Endothelial cell of umbilical vein (primary cell): Measurements from ENCODE around the gene FBXO34. TPM values are rescaled to one million over a fixed set of nuclear protein-coding genes. Genes with fewer than 3 reads are reported as not detected.

Source experiments
- BruUV-seq: library from RNA; stranded (reverse); fragments of 400-500 nt; replicated peaks from 2 replicates; lab custom pipeline; 2021; lab: Mats Ljungman, UMichigan
- CTCF ChIA-PET: fragments of 300-600, 350-600 bp; sonication (Branson Sonifier 250); formaldehyde crosslinking; loops from one replicate; lab custom pipeline; 2021; ENCODE audit warnings: antibody characterized with exemption, inconsistent platforms; lab: Charles Lee
- POLR2A ChIA-PET: fragments of 300-600, 350-600 bp; sonication (Branson Sonifier 250); formaldehyde crosslinking; loops from one replicate; lab custom pipeline; 2021; ENCODE audit warnings: antibody characterized with exemption, inconsistent platforms; lab: Charles Lee
- DNase-seq: peaks from one replicate; pipeline ENCODE4 v3.0.0-alpha.2; 2011; ENCODE audit warnings: low read depth, low spot score
- FAIRE-seq: peaks from 2 replicates; lab custom pipeline; 2011; peaks lifted over from hg19 to GRCh38; lab: Jason Lieb, UNC
- H2AFZ ChIP-seq: 2 replicates; pipeline ENCODE4 v1.6.0; 2012; ENCODE audit warnings: low read depth, low read length, control low read depth, inconsistent platforms
- H3K27ac ChIP-seq: 2 replicates; pipeline ENCODE4 v1.5.1; 2011; ENCODE audit warnings: low read depth, mild to moderate bottlenecking, control low read depth, low read length, moderate library complexity; ENCODE audit not compliant: insufficient read depth
- H3K27me3 ChIP-seq, 2 experiments: 2 replicates each; pipeline versions ENCODE4 v1.6.0 to v1.6.1; 2011; ENCODE audit warnings: low read length in 2 of 2, mixed read lengths in 1 of 2; ENCODE audit not compliant: control insufficient read depth in 2 of 2, insufficient read depth in 2 of 2
- H3K36me3 ChIP-seq, 2 experiments: 2 replicates in 1 of 2; 3 replicates in 1 of 2; pipeline ENCODE4 v1.5.1; 2011; ENCODE audit warnings: low read length in 2 of 2, mild to moderate bottlenecking in 1 of 2, moderate library complexity in 1 of 2; ENCODE audit not compliant: control insufficient read depth in 2 of 2, insufficient read depth in 2 of 2; ENCODE audit errors: extremely low read depth in 1 of 2
- H3K4me1 ChIP-seq: 3 replicates; pipeline ENCODE4 v1.5.1; 2011; ENCODE audit warnings: mild to moderate bottlenecking, low read length; ENCODE audit not compliant: control insufficient read depth, insufficient read depth; ENCODE audit errors: extremely low read depth
- H3K4me2 ChIP-seq: 2 replicates; pipeline ENCODE4 v1.6.1; 2011; ENCODE audit warnings: low read length, control low read depth, mixed read lengths; ENCODE audit not compliant: insufficient read depth
- H3K4me3 ChIP-seq, 3 experiments: fragments of 200-600 bp in 1 of 3; sonication (generic), shearing (Covaris generic) in 1 of 3; replicated peaks in 1 of 3; 2 replicates each; pipeline ENCODE4 v1.5.1; 2011 to 2016; ENCODE audit warnings: control low read depth in 3 of 3, low read length in 3 of 3, mild to moderate bottlenecking in 2 of 3, inconsistent platforms in 1 of 3, low read depth in 1 of 3, moderate library complexity in 1 of 3; ENCODE audit not compliant: insufficient read depth in 1 of 3
- H3K79me2 ChIP-seq: 2 replicates; pipeline ENCODE4 v1.6.0; 2012; ENCODE audit warnings: low read length, inconsistent platforms; ENCODE audit not compliant: control insufficient read depth, insufficient read depth
- H3K9ac ChIP-seq: replicated peaks from 2 replicates; pipeline ENCODE3; 2011; ENCODE audit warnings: low read length, control low read depth; ENCODE audit not compliant: insufficient read depth; ENCODE audit errors: extremely low read depth
- H3K9me1 ChIP-seq: replicated peaks from 3 replicates; pipeline ENCODE4 v1.6.0; 2011; ENCODE audit warnings: mild to moderate bottlenecking, low read length; ENCODE audit not compliant: control insufficient read depth, insufficient read depth; ENCODE audit errors: extremely low read depth
- H3K9me3 ChIP-seq: replicated peaks from 2 replicates; pipeline ENCODE4 v1.5.1; 2012; ENCODE audit warnings: low read length, inconsistent platforms; ENCODE audit not compliant: control insufficient read depth, insufficient read depth
- H4K20me1 ChIP-seq: replicated peaks from 2 replicates; pipeline ENCODE3; 2011; ENCODE audit warnings: mild to moderate bottlenecking, low read length; ENCODE audit not compliant: control insufficient read depth, insufficient read depth; ENCODE audit errors: extremely low read depth
- CTCF ChIP-seq, 2 donors: IDR thresholded peaks; 1 replicate in 1 of 2; 2 replicates in 1 of 2; pipeline ENCODE4 v1.5.1; 2011; ENCODE audit warnings: low read length in 2 of 2, mild to moderate bottlenecking in 2 of 2, moderate library complexity in 2 of 2, control low read depth in 1 of 2, inconsistent platforms in 1 of 2, low read depth in 1 of 2; ENCODE audit not compliant: insufficient read depth in 1 of 2; ENCODE audit errors: extremely low read depth in 1 of 2
- EZH2 ChIP-seq: IDR thresholded peaks from 2 replicates; pipeline ENCODE4 v1.6.1; 2012; ENCODE audit warnings: borderline replicate concordance, low read depth, mild to moderate bottlenecking, moderate library complexity, low read length, inconsistent platforms; ENCODE audit not compliant: severe bottlenecking
- GATA2 ChIP-seq: IDR thresholded peaks from 2 replicates; pipeline ENCODE4 v1.7.0; 2011; ENCODE audit warnings: low read depth, mild to moderate bottlenecking, moderate library complexity, mixed read lengths, low read length; ENCODE audit not compliant: insufficient read length, insufficient read depth
- MYC ChIP-seq: IDR thresholded peaks from one replicate; pipeline ENCODE4 v1.6.1; 2011; ENCODE audit warnings: mild to moderate bottlenecking, low read depth, low read length
- POLR2AphosphoS5 ChIP-seq: IDR thresholded peaks from 2 replicates; pipeline ENCODE4 v1.6.1; 2012; ENCODE audit warnings: low read depth, mild to moderate bottlenecking, control low read depth, low read length, moderate library complexity; ENCODE audit not compliant: insufficient read depth
- dilution Hi-C: fragments of 300-500 bp; cut with MboI; formaldehyde crosslinking; loops from one replicate; pipeline ENCODE4 v1.15.0; 2019; ENCODE audit warnings: low sequenced_read_pairs; ENCODE audit not compliant: extremely low pct_ligation_motif_present
- intact Hi-C: fragments of 100-400 bp; cut with micrococcal nuclease; formaldehyde crosslinking; loops from one replicate; pipeline ENCODE4 v1.10.0; 2022
- polyA plus RNA-seq, 4 experiments: library from polyadenylated mRNA; depleted of rRNA in 3 of 4; stranded (reverse) in 3 of 4; unstranded in 1 of 4; fragments of >200 nt; gene quantifications; 2 replicates each; pipeline versions ENCODE4 v1.2.1 to v1.2.3, GENCODE V29; 2011 to 2012; ENCODE audit warnings: missing spikeins in 1 of 4
- total RNA-seq: library from RNA; stranded (reverse); gene quantifications from 2 replicates; pipeline ENCODE4 v1.2.3, GENCODE V29; 2021
- TF ChIP-seq, protein P1 (sequence below): IDR thresholded peaks from 2 replicates; pipeline ENCODE4 v1.6.1; 2011; ENCODE audit not compliant: insufficient read depth, insufficient read length

The FBXO34 gene
- total and polyA plus RNA-seq, 2 donors (not counting 3 experiments of a cell fraction or from before 2014, with no cell fraction given) = 8.5 to 14.2 TPM

GRCh38 chr14:55336162-55336561, 64.9 kb downstream of the FBXO34 start:
- ChIA-PET POLR2A (no interaction called here), CTCF (interaction anchor here (1.4 kb wide), 1 partner anchor 18 kb away, joined by 3 read pairs; no protein-coding TSS in a partner anchor)
- BruUV-seq = no TSS peak
- no peaks in the 10 kb centered on the region for H3K27me3 ChIP-seq
- intact Hi-C loops (no loop called here), dilution Hi-C loops (no loop called here)
- H3K9me1 ChIP-seq = no peaks in the 10 kb centered on the region
- H3K4me1 ChIP-seq = no peaks in the 10 kb centered on the region
- no peak overlapping the region for H2AFZ ChIP-seq
- peaks cover 9% of the 10 kb centered on the region for H3K79me2 ChIP-seq
- no peaks in the 10 kb centered on the region for H3K9me3 ChIP-seq
- no peak overlapping the region for H3K4me3 ChIP-seq
- H3K4me2 ChIP-seq = no peak overlapping the region
- DNase-seq = peak; percentile 35
- peaks cover 2% of the 10 kb centered on the region for H4K20me1 ChIP-seq
- H3K27ac ChIP-seq = no peak overlapping the region
- TF ChIP-seq, protein P1, sequence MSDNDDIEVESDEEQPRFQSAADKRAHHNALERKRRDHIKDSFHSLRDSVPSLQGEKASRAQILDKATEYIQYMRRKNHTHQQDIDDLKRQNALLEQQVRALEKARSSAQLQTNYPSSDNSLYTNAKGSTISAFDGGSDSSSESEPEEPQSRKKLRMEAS = no peak
- TF ChIP-seq GATA2 (no peak), CTCF (IDR thresholded peaks at IDR 0.05; ENCODE audit: extremely low read depth in 1 of 2, insufficient read depth in 1 of 2, low read depth in 1 of 2, low read length in 2 of 2) (no peak), EZH2 (no peak), POLR2AphosphoS5 (no peak), MYC (no peak)
- no peak for FAIRE-seq
- no peaks in the 10 kb centered on the region for H3K36me3 ChIP-seq
- H3K9ac ChIP-seq = no peak overlapping the region
